Small intestine (tissue), 7 donors: ENCODE measurements around the gene CATSPER1. TPM values are rescaled to one million over a fixed set of nuclear protein-coding genes. Genes with fewer than 3 reads are reported as not detected.

Experiments
- DNase-seq, 2 donors: peaks; one replicate each; pipeline versions ENCODE4 v3.0.0 to v3.0.0-alpha.2; 2013
- FAIRE-seq: peaks from 2 replicates; lab custom pipeline; 2012; peaks lifted over from hg19 to GRCh38; lab: Jason Lieb, UNC
- H3K27ac ChIP-seq, 3 donors: one replicate each; pipeline ENCODE4 v1.5.1; 2013; ENCODE audit warnings: low read length in 2 of 3, mild to moderate bottlenecking in 2 of 3, control low read depth in 1 of 3, inconsistent platforms in 1 of 3, low read depth in 1 of 3, moderate library complexity in 1 of 3
- H3K27me3 ChIP-seq, 3 donors: one replicate each; pipeline ENCODE4 v1.6.1; 2013; ENCODE audit warnings: low read length in 3 of 3, inconsistent platforms in 1 of 3; ENCODE audit not compliant: control insufficient read depth in 3 of 3, insufficient read depth in 3 of 3
- H3K36me3 ChIP-seq, 3 donors: one replicate each; pipeline ENCODE4 v1.6.1; 2013; ENCODE audit warnings: low read length in 3 of 3, inconsistent platforms in 1 of 3, low read depth in 1 of 3, mild to moderate bottlenecking in 1 of 3, moderate library complexity in 1 of 3; ENCODE audit not compliant: control insufficient read depth in 3 of 3, insufficient read depth in 2 of 3
- H3K4me1 ChIP-seq, 3 donors: one replicate each; pipeline ENCODE4 v1.6.1; 2013; ENCODE audit warnings: low read length in 2 of 3, inconsistent platforms in 1 of 3, low read depth in 1 of 3, mild to moderate bottlenecking in 1 of 3, moderate library complexity in 1 of 3; ENCODE audit not compliant: control insufficient read depth in 3 of 3, insufficient read depth in 2 of 3
- H3K4me3 ChIP-seq, 3 donors: one replicate each; pipeline ENCODE4 v1.5.1; 2013; ENCODE audit warnings: low read length in 3 of 3, control low read depth in 1 of 3, inconsistent platforms in 1 of 3, low read depth in 1 of 3, mild to moderate bottlenecking in 1 of 3, moderate library complexity in 1 of 3
- H3K9me3 ChIP-seq, 2 donors: one replicate each; pipeline ENCODE4 v1.6.1; 2013; ENCODE audit warnings: low read depth in 1 of 2, low read length in 1 of 2; ENCODE audit not compliant: control insufficient read depth in 2 of 2, insufficient read depth in 1 of 2
- WGBS, 3 donors: extraction: QIAGEN DNeasy Blood & Tissue Kit; methylation state at CpG; one replicate each; pipeline ENCODE4 v1.1.7; 2013; 5-methylcytosine and 5-hydroxymethylcytosine counted together
- polyA plus RNA-seq, 4 donors: library from polyadenylated mRNA; stranded (reverse) in 3 of 4; unstranded in 1 of 4; fragments of 200-250 nt in 3 of 4; fragments of 120-200 nt in 1 of 4; gene quantifications; one replicate each; pipeline versions ENCODE4 v1.2.1 to v1.2.3, GENCODE V29; 2013
- donor health status: healthy with polysubstance abuse.
- donor health status: control.
- donor health status: control.
- donor health status: Bipolar disorder and iron deficiency.
- donor health status: healthy.

Gene CATSPER1
- polyA plus RNA-seq, 4 donors, result 0.04 TPM; not detected in 3

GRCh38 chr11:65968600-65969482 is 57.4 kb downstream of the CATSPER1 start:
- no peak overlapping the region for H3K4me3 ChIP-seq
- H3K9me3 ChIP-seq, result no peaks in the 10 kb centered on the region
- H3K27ac ChIP-seq, result no peak overlapping the region
- no peak for FAIRE-seq
- no peak for DNase-seq
- H3K27me3 ChIP-seq, result no peaks in the 10 kb centered on the region
- no peaks in the 10 kb centered on the region for H3K4me1 ChIP-seq
- WGBS, 3 donors, result 73 to 85% (median 75%) methylated on average over 12 to 15 of the region's 15 CpGs
- H3K36me3 ChIP-seq, result peaks cover 29 to 83% (median 29%) of the 10 kb centered on the region in 3 donors

GRCh38 chr11:65967329-65967934 is 58.8 kb downstream of the CATSPER1 start:
- H3K27ac ChIP-seq, result no peak overlapping the region
- WGBS, 3 donors, result 94 to 96% (median 96%) methylated on average over 25 to 30 of the region's 30 CpGs
- H3K4me1 ChIP-seq, result peaks cover 3 to 9% (median 5%) of the 10 kb centered on the region in 3 donors
- H3K4me3 ChIP-seq, result no peak overlapping the region
- H3K9me3 ChIP-seq, result no peaks in the 10 kb centered on the region
- DNase-seq (no peak), FAIRE-seq (no peak)
- no peaks in the 10 kb centered on the region for H3K27me3 ChIP-seq
- H3K36me3 ChIP-seq, result peaks cover 29 to 74% (median 29%) of the 10 kb centered on the region in 3 donors

Other genes with a start within 250 kb of the CATSPER1 start
- 10 to 100 TPM in 1 of 4 donors, 1 to 10 TPM in 3; 6.9 to 17.3 (median 9.1) TPM for gene AP5B1, start 245.5 kb downstream of the CATSPER1 start, polyA plus RNA-seq
- 10 to 100 TPM; 11.9 to 41.3 (median 20.1) TPM for gene OVOL1, start 239.4 kb downstream of the CATSPER1 start, polyA plus RNA-seq
- gene SNX32, start 192.5 kb downstream of the CATSPER1 start, polyA plus RNA-seq, result 1 to 10 TPM in 3 of 4 donors, under 1 TPM in 1; 0.54 to 4.0 (median 1.8) TPM
- gene CFL1, start 168.3 kb downstream of the CATSPER1 start, polyA plus RNA-seq, result 1,000 to 10,000 TPM in 3 of 4 donors, 100 to 1,000 TPM in 1; 854 to 2,084 (median 1,613) TPM
- 100 to 1,000 TPM in 1 of 4 donors, 10 to 100 TPM in 3; 45.3 to 118 (median 73.8) TPM for gene MUS81, start 166.0 kb downstream of the CATSPER1 start, polyA plus RNA-seq
- 10 to 100 TPM in 2 of 4 donors, 1 to 10 TPM in 2; 4.7 to 18.0 (median 12.1) TPM for gene EFEMP2, start 153.7 kb downstream of the CATSPER1 start, polyA plus RNA-seq
- 1 to 10 TPM in 2 of 4 donors, under 1 TPM in 2; 0.43 to 3.5 (median 1.1) TPM for gene CTSW, start 146.6 kb downstream of the CATSPER1 start, polyA plus RNA-seq
- 100 to 1,000 TPM in 2 of 4 donors, 10 to 100 TPM in 2; 57.6 to 131 (median 86.9) TPM for gene FIBP, start 138.0 kb downstream of the CATSPER1 start, polyA plus RNA-seq
- 10 to 100 TPM in 2 of 4 donors, 1 to 10 TPM in 2; 6.5 to 32.5 (median 13.3) TPM for gene CCDC85B, start 135.8 kb downstream of the CATSPER1 start, polyA plus RNA-seq
- gene FOSL1, start 126.1 kb downstream of the CATSPER1 start, polyA plus RNA-seq, result 1 to 10 TPM in 3 of 4 donors, under 1 TPM in 1; 0.04 to 5.2 (median 1.9) TPM
- gene C11orf68, start 107.4 kb downstream of the CATSPER1 start, polyA plus RNA-seq, result 10 to 100 TPM; 23.9 to 32.7 (median 26.9) TPM
- gene DRAP1, start 107.1 kb downstream of the CATSPER1 start, polyA plus RNA-seq, result 10 to 100 TPM; 53.2 to 87.3 (median 70.7) TPM
- gene TSGA10IP, start 81.0 kb downstream of the CATSPER1 start, polyA plus RNA-seq, result under 1 TPM in 1 of 4 donors, not detected in 3; 0.07 TPM
- 10 to 100 TPM; 39.3 to 95.9 (median 52.9) TPM for gene SART1, start 64.7 kb downstream of the CATSPER1 start, polyA plus RNA-seq
- 10 to 100 TPM; 14.8 to 34.9 (median 19.8) TPM for gene EIF1AD, start 24.3 kb downstream of the CATSPER1 start, polyA plus RNA-seq
- gene BANF1, start 24.0 kb downstream of the CATSPER1 start, polyA plus RNA-seq, result 100 to 1,000 TPM in 2 of 4 donors, 10 to 100 TPM in 2; 80.0 to 193 (median 100) TPM
- gene CST6, start 14.5 kb downstream of the CATSPER1 start, polyA plus RNA-seq, result not detected
- gene GAL3ST3, start 22.7 kb upstream of the CATSPER1 start, polyA plus RNA-seq, result under 1 TPM in 1 of 4 donors, not detected in 3; 0.12 TPM
- 100 to 1,000 TPM; 106 to 141 (median 122) TPM for gene SF3B2, start 25.9 kb upstream of the CATSPER1 start, polyA plus RNA-seq
- 10 to 100 TPM in 2 of 4 donors, 1 to 10 TPM in 2; 4.0 to 22.9 (median 10.0) TPM for gene PACS1, start 43.8 kb upstream of the CATSPER1 start, polyA plus RNA-seq
- 10 to 100 TPM in 2 of 4 donors, 1 to 10 TPM in 2; 8.4 to 19.3 (median 10.3) TPM for gene KLC2, start 231.2 kb upstream of the CATSPER1 start, polyA plus RNA-seq
- 100 to 1,000 TPM; 125 to 205 (median 179) TPM for gene RAB1B, start 242.2 kb upstream of the CATSPER1 start, polyA plus RNA-seq